Adipocyte (in vitro differentiated cells): ENCODE results near the gene MYRF.

Source experiments
- DNase-seq: peaks from one replicate; pipeline ENCODE4 v3.0.0-alpha.2; 2015; ENCODE audit warnings: low read depth
- H3K27me3 ChIP-seq: replicated peaks from 2 replicates; pipeline ENCODE4 v1.7.0; 2013; ENCODE audit warnings: mild to moderate bottlenecking, low read length, moderate library complexity; ENCODE audit not compliant: control insufficient read depth, insufficient read depth
- H3K36me3 ChIP-seq: 2 replicates; pipeline ENCODE4 v1.7.0; 2013; ENCODE audit warnings: low read length, mild to moderate bottlenecking, moderate library complexity; ENCODE audit not compliant: control insufficient read depth, insufficient read depth, severe bottlenecking
- H3K4me1 ChIP-seq: 2 replicates; pipeline ENCODE4 v1.7.0; 2013; ENCODE audit warnings: mild to moderate bottlenecking, low read length, moderate library complexity; ENCODE audit not compliant: control insufficient read depth, insufficient read depth
- H3K4me3 ChIP-seq: 2 replicates; pipeline ENCODE4 v1.7.0; 2013; ENCODE audit warnings: mild to moderate bottlenecking, low read length, moderate library complexity
- H3K9ac ChIP-seq: 2 replicates; pipeline ENCODE4 v1.7.0; 2013; ENCODE audit warnings: mild to moderate bottlenecking, low read length, moderate library complexity
- H3K9me3 ChIP-seq: 2 replicates; pipeline ENCODE4 v1.7.0; 2013; ENCODE audit warnings: mild to moderate bottlenecking, low read length, moderate library complexity; ENCODE audit not compliant: control insufficient read depth

The MYRF gene

GRCh38 chr11:61752925-61753521 is 587 bp downstream of the MYRF start:
- Histone ChIP-seq H3K4me3 (no peak overlapping the region), H3K4me1 (no peaks in the 10 kb centered on the region)
- no peak for DNase-seq

GRCh38 chr11:61753672-61754071 is 1.2 kb downstream of the MYRF start:
- Histone ChIP-seq H3K4me1 (no peaks in the 10 kb centered on the region), H3K9ac (no peak overlapping the region), H3K4me3 (no peak overlapping the region), H3K36me3 (no peaks in the 10 kb centered on the region), H3K9me3 (no peaks in the 10 kb centered on the region), H3K27me3 (peaks cover 8% of the 10 kb centered on the region)
- no peak for DNase-seq

More at GRCh38 chr11:61752925-61753521, 587 bp downstream of the MYRF start:
- Histone ChIP-seq H3K27me3 (peaks cover 12% of the 10 kb centered on the region), H3K9me3 (no peaks in the 10 kb centered on the region), H3K9ac (no peak overlapping the region), H3K36me3 (no peaks in the 10 kb centered on the region)

GRCh38 chr11:61754534-61755482 is 2.4 kb downstream of the MYRF start:
- DNase-seq = no peak
- H3K36me3 ChIP-seq = no peaks in the 10 kb centered on the region
- no peak overlapping the region for H3K9ac ChIP-seq
- no peaks in the 10 kb centered on the region for H3K4me1 ChIP-seq
- no peak overlapping the region for H3K4me3 ChIP-seq
- no peaks in the 10 kb centered on the region for H3K9me3 ChIP-seq
- H3K27me3 ChIP-seq = peaks cover 6% of the 10 kb centered on the region

GRCh38 chr11:61756147-61756451 is 3.7 kb downstream of the MYRF start:
- Histone ChIP-seq H3K36me3 (no peaks in the 10 kb centered on the region), H3K9ac (no peak overlapping the region), H3K27me3 (peaks cover 13% of the 10 kb centered on the region), H3K9me3 (no peaks in the 10 kb centered on the region), H3K4me3 (no peak overlapping the region), H3K4me1 (no peaks in the 10 kb centered on the region)
- DNase-seq = no peak

GRCh38 chr11:61756452-61757212 is 4.2 kb downstream of the MYRF start:
- no peaks in the 10 kb centered on the region for H3K9me3 ChIP-seq
- no peak for DNase-seq
- peaks cover 17% of the 10 kb centered on the region for H3K27me3 ChIP-seq
- no peak overlapping the region for H3K9ac ChIP-seq
- no peaks in the 10 kb centered on the region for H3K36me3 ChIP-seq
- no peaks in the 10 kb centered on the region for H3K4me1 ChIP-seq
- H3K4me3 ChIP-seq = no peak overlapping the region

- Histone ChIP-seq H3K4me1 (no peaks in the 10 kb centered on the region), H3K36me3 (no peaks in the 10 kb centered on the region), H3K4me3 (no peak overlapping the region), H3K27me3 (peaks cover 18% of the 10 kb centered on the region), H3K9ac (no peak overlapping the region), H3K9me3 (no peaks in the 10 kb centered on the region)
- no peak for DNase-seq
Observed at GRCh38 chr11:61757213-61757862, 4.9 kb downstream of the MYRF start.

- no peaks in the 10 kb centered on the region for H3K9me3 ChIP-seq
- H3K36me3 ChIP-seq = no peaks in the 10 kb centered on the region
- H3K4me3 ChIP-seq = no peak overlapping the region
- DNase-seq = no peak
- no peak overlapping the region for H3K9ac ChIP-seq
- peaks cover 37% of the 10 kb centered on the region for H3K27me3 ChIP-seq
- no peaks in the 10 kb centered on the region for H3K4me1 ChIP-seq
Observed at GRCh38 chr11:61760946-61761345, 8.5 kb downstream of the MYRF start.

- Histone ChIP-seq H3K4me1 (no peaks in the 10 kb centered on the region), H3K36me3 (no peaks in the 10 kb centered on the region), H3K27me3 (peaks cover 37% of the 10 kb centered on the region), H3K4me3 (no peak overlapping the region), H3K9ac (no peak overlapping the region), H3K9me3 (no peaks in the 10 kb centered on the region)
- no peak for DNase-seq
Observed at GRCh38 chr11:61761440-61762222, 9.2 kb downstream of the MYRF start.

GRCh38 chr11:61762223-61762615 is 9.8 kb downstream of the MYRF start:
- H3K4me1 ChIP-seq = no peaks in the 10 kb centered on the region
- no peak for DNase-seq
- H3K9ac ChIP-seq = no peak overlapping the region
- no peaks in the 10 kb centered on the region for H3K36me3 ChIP-seq
- no peaks in the 10 kb centered on the region for H3K9me3 ChIP-seq
- peaks cover 37% of the 10 kb centered on the region for H3K27me3 ChIP-seq
- H3K4me3 ChIP-seq = no peak overlapping the region

GRCh38 chr11:61762798-61763197 is 10.4 kb downstream of the MYRF start:
- H3K4me3 ChIP-seq = no peak overlapping the region
- no peak overlapping the region for H3K9ac ChIP-seq
- H3K9me3 ChIP-seq = no peaks in the 10 kb centered on the region
- DNase-seq = no peak
- peaks cover 37% of the 10 kb centered on the region for H3K27me3 ChIP-seq
- H3K36me3 ChIP-seq = no peaks in the 10 kb centered on the region
- no peaks in the 10 kb centered on the region for H3K4me1 ChIP-seq
